NCI-H2107 treated with DMSO at 0.1 percent for 48 hours (cell line): Measurements from ENCODE around the gene CUX1.
"Not testable (repeated sequence)": the region's sequence is repeated elsewhere in the genome, so short reads cannot be mapped to it uniquely, and the experiment has no call there.

ENCODE experiments used
- DNase-seq: peaks from one replicate; lab custom pipeline; 2025; ENCODE audit not compliant: unreplicated experiment; lab: John Stamatoyannopoulos, UW

Gene CUX1

GRCh38 chr7:102170393-102170970, 353.1 kb downstream of the CUX1 start:
- no peak for DNase-seq

DNA sequence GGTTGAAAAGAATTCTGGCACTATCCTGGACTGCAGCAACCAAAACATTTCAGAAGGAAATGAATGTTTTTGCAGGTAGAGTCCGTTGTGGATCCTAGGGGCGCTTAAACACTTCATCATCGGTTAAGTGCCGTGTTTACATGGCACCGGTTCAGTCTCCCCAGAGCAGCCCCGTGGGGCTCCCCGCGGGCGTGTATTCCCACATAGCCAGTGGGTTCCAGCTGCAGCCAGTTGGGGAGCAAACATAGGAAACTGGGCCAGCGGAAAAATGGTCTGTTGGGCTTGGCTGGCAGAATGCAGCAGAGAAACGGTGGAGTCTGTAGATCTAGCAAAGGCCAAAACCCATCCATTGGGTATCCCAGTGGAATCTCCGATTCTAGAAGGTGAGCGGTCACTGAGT, 356.2 kb downstream of the CUX1 start:
- DNase-seq = no peak

DNA sequence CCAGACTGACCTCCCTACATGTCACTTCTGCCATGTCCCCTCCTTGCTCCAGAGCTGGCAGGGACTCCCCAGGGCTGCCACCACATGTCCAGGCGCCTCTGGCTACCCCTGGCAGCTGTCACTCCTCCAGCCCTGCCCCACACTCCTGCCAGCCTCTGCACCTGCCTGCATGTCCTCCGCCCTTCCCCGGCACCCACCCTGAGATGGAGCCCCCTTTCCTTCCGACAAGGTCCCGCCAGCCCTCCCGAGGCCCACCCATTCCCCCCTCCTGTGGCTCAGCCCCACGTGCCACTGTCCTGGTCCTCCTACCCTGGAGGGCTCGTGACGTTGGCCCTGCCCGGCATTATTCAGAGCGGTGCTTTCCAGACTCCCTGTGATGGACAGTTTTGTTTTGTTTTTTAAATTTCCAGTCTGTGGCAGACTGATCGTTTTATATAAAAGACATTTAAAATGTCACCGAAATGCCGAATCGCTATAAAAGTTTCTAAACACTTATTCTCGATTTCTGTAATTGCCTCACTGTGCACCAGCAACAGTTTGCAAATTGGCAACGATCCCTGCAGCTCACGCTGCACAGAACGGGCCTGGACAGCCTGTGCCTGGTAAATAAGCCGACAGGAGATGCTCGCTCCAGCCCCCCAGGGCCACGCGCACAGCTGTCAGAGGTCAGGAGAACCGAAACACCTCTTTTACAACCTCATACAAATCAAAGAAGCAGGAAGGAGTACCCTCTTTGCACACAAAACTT, 358.2 kb downstream of the CUX1 start:
- DNase-seq = no peak

DNA sequence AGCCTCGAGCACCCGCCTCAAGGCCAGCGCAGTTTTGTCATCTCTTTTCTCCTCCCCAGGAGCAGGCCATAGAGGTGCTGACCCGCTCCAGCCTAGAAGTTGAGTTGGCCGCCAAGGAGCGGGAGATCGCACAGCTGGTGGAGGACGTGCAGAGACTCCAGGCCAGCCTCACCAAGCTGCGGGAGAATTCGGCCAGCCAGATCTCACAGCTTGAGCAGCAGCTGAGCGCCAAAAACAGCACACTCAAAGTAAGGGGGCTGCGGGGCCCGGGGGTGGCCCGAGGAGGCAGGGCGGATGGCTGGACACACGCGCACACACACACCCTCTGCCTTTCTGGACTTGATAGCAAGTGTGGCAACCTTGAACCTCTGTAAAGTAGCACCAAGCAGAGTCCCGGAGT, 361.0 kb downstream of the CUX1 start:
- DNase-seq = no peak

DNA sequence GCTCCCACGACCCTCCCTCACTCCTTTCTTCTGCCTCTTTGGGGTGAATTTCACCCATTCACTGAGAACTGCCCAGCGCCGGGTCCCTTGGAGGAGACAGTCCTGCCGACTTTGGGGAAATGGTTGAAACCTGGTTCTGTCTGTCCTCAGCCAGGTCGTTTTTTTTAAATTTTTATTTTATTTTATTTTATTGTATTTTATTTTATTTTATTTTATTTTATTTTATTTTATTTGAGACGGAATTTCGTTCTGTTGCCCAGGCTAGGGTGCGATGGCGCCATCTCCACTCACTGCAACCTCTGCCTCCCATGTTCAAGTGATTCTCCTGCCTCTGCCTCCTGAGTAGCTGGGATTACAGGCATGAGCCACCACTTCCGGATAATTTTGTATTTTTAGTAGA, 363.3 kb downstream of the CUX1 start:
- DNase-seq = no peak

DNA sequence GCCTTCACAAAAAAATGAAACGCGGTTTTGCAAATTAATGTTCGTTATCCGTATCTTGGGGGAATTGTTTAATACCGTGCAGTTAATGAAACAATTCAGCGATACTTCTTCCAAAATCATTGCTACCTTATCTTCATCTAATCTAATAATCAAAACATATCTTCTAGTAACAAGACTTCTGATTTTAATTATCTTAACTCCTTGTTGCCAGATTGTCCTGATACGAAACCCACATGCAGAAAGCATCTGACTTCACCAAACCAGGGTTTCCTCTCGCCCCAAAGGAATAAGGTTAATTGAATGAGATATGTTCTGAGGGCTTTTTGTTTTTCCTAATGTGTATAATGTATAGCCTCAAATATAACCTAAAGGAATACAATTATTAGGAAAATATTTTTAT, 364.1 kb downstream of the CUX1 start:
- DNase-seq = no peak

DNA sequence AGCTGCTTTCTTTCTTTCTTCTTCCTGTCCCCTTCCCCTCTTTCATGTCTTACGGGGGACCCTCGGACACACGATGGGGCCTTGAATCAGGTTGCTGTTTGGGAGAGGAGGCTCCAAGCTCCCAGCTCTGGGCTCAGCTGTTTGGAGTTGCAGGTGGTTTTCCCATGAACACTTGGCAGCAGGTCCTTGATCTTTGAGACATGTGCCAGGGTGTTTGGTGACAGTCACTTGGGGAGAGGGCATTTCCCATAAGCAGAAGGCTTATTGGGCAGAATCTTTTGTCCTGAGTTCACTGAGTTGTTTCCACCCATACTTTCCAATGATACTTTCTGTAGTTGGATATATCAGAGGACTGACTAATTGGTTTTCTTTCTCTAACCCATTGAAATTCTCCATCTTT, 364.6 kb downstream of the CUX1 start:
- no peak for DNase-seq

GRCh38 chr7:102183848-102184247, 366.4 kb downstream of the CUX1 start:
- DNase-seq = not testable (repeated sequence)

DNA sequence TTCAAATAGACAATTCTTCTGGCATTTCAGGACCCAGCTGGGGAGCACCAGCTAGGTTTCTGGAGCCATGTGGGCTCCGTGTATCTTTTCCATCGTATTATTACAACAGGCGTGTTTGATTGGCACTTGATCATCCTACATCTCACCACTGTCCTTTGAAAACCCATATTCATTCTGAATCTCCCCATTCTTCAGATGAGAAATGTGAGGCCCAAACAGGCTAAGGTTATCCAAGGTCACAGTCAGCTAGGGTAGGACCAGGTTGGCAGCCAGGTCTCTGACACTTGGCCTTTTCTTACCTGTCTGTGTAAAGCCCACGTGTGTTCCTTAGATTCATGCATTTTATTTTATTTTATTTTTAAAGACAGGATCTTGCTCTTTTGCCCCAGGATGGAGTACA, 366.9 kb downstream of the CUX1 start:
- no peak for DNase-seq

GRCh38 chr7:102185796-102186195, 368.4 kb downstream of the CUX1 start:
- DNase-seq = no peak

- no peak for DNase-seq
Measured at GRCh38 chr7:102186306-102186705, 368.9 kb downstream of the CUX1 start.

- DNase-seq = no peak
Measured at GRCh38 chr7:102188746-102189145, 371.3 kb downstream of the CUX1 start.

GRCh38 chr7:102189756-102190155, 372.3 kb downstream of the CUX1 start:
- DNase-seq = no peak

DNA sequence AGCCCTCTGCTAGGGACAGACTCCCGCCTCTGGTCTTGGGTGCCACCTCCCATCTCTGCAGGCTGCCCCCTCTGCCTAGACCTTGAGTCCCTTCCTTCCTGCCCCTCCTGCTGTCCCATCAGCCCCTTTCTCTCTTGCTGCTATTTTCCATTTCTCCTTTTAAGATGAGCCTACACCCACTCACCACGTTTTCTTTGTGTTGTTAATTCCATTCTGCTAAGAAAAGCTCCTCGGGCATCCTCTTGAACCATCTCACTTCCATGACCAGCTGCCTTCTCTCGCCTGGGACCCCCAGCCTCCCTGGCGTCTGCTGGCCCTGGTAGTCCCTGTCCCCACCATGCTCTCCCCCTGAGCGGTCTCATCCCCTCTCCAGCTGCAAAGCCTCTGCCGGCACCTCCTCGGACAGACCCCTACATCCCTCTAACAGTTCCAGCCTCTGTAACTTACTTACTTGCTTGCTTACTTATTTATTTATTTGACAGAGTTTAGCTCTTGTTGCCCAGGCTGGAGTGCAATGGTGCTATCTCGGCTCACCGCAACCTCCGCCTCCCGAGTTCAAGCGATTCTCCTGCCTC, 373.4 kb downstream of the CUX1 start:
- DNase-seq = no peak

GRCh38 chr7:102191556-102192379, 374.3 kb downstream of the CUX1 start:
- DNase-seq = no peak

GRCh38 chr7:102192790-102193189, 375.4 kb downstream of the CUX1 start:
- no peak for DNase-seq

GRCh38 chr7:102193806-102194205, 376.4 kb downstream of the CUX1 start:
- DNase-seq = no peak

GRCh38 chr7:102195361-102195760, 377.9 kb downstream of the CUX1 start:
- DNase-seq = no peak

DNA sequence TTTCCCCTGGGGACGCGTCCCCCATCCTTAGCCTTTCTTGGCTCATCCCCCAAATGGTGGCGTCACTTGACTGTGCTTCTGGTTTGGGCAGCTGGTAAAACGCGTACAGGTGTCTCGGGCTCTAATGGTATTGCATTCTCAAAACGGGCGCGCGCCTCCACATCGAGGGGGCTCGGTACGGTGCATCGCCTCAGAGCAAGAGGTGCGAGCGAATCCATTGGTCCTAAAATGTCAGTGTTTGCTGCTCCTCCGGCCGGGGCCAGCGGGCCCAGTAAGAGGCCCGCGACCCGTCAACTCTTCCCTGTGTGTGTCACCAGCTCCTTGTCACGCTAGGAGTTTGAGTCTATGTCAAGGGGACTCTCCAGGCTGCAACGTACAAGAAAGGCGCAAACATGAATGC, 378.6 kb downstream of the CUX1 start:
- DNase-seq = no peak

- DNase-seq = no peak
Measured at GRCh38 chr7:102197161-102197560, 379.7 kb downstream of the CUX1 start.

DNA sequence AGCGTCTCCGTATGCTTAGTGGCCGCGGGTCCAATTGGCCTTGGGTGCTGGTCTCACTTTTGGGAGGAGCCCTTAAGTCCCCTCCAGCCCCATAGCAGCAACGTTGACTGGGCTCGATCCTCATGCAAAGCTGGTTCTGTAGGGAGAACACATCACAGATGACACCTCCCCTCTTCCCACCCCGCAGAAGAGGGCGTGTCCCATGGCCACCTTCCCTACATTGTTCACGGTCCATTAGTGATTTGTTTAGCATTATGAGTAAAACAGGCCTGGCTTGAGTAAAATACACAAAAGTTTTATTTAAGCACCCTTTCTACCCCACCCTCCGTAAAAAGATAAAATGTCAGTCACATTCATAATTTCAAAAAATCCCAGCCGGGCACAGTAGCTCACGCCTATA, 380.2 kb downstream of the CUX1 start:
- no peak for DNase-seq
